Keratinocyte (primary cell): Measurements from ENCODE around the gene ALG5. TPM values are rescaled to one million over a fixed set of nuclear protein-coding genes. Genes with fewer than 3 reads are reported as not detected.

Experiments
- DNase-seq: peaks from one replicate; pipeline ENCODE4 v3.0.0-alpha.2; 2011; ENCODE audit warnings: low read depth, missing footprints, low spot score
- FAIRE-seq: peaks from 2 replicates; lab custom pipeline; 2011; peaks lifted over from hg19 to GRCh38; lab: Jason Lieb, UNC
- H2AFZ ChIP-seq: 2 replicates; pipeline ENCODE4 v1.6.0; 2012; ENCODE audit warnings: low read length, control low read depth, inconsistent platforms; ENCODE audit not compliant: control insufficient read depth
- H3K27ac ChIP-seq: 2 replicates; pipeline ENCODE4 v1.5.1; 2011; ENCODE audit warnings: low read length; ENCODE audit not compliant: control insufficient read depth, insufficient read depth
- H3K27me3 ChIP-seq: 3 replicates; pipeline ENCODE4 v1.6.0; 2011; ENCODE audit warnings: low read length; ENCODE audit not compliant: control insufficient read depth, insufficient read depth; ENCODE audit errors: extremely low read depth
- H3K36me3 ChIP-seq, 2 experiments: 2 replicates in 1 of 2; 3 replicates in 1 of 2; pipeline ENCODE4 v1.5.1; 2011; ENCODE audit warnings: low read length in 2 of 2, mild to moderate bottlenecking in 1 of 2; ENCODE audit not compliant: control insufficient read depth in 2 of 2, insufficient read depth in 2 of 2; ENCODE audit errors: extremely low read depth in 1 of 2
- H3K4me1 ChIP-seq: 3 replicates; pipeline ENCODE4 v1.5.1; 2011; ENCODE audit warnings: low read length; ENCODE audit not compliant: control insufficient read depth, insufficient read depth; ENCODE audit errors: extremely low read depth
- H3K4me2 ChIP-seq: 3 replicates; pipeline ENCODE4 v1.6.0; 2011; ENCODE audit warnings: low read depth, low read length; ENCODE audit not compliant: control insufficient read depth, insufficient read depth; ENCODE audit errors: extremely low read depth
- H3K4me3 ChIP-seq, 3 experiments: fragments of 200-600 bp in 1 of 3; sonication (generic) in 1 of 3; 2 replicates in 2 of 3; 3 replicates in 1 of 3; pipeline ENCODE4 v1.5.1; 2011 to 2016; ENCODE audit warnings: low read length in 3 of 3, mild to moderate bottlenecking in 3 of 3, control low read depth in 2 of 3, inconsistent platforms in 1 of 3, low read depth in 1 of 3, mixed read lengths in 1 of 3, mixed run types in 1 of 3, moderate library complexity in 1 of 3; ENCODE audit not compliant: control insufficient read depth in 2 of 3, insufficient read depth in 2 of 3; ENCODE audit errors: extremely low read depth in 1 of 3
- H3K79me2 ChIP-seq: 2 replicates; pipeline ENCODE4 v1.6.0; 2012; ENCODE audit warnings: low read length; ENCODE audit not compliant: control insufficient read depth, insufficient read depth
- H3K9ac ChIP-seq: 3 replicates; pipeline ENCODE4 v1.6.0; 2011; ENCODE audit warnings: low read length; ENCODE audit not compliant: control insufficient read depth, insufficient read depth; ENCODE audit errors: extremely low read depth
- H3K9me1 ChIP-seq: 3 replicates; pipeline ENCODE4 v1.6.0; 2011; ENCODE audit warnings: low read length; ENCODE audit not compliant: control insufficient read depth, insufficient read depth; ENCODE audit errors: extremely low read depth
- H3K9me3 ChIP-seq: 2 replicates; pipeline ENCODE4 v1.5.1; 2012; ENCODE audit warnings: low read depth, low read length; ENCODE audit not compliant: control insufficient read depth
- H4K20me1 ChIP-seq: 3 replicates; pipeline ENCODE4 v1.6.0; 2011; ENCODE audit warnings: low read length; ENCODE audit not compliant: control insufficient read depth, insufficient read depth; ENCODE audit errors: extremely low read depth
- CTCF ChIP-seq, 3 experiments: IDR thresholded peaks in 1 of 3; conservative IDR thresholded peaks in 1 of 3; optimal IDR thresholded peaks in 1 of 3; 2 replicates in 2 of 3; 3 replicates in 1 of 3; pipeline versions ENCODE3 to v1.5.1; 2011; ENCODE audit warnings: low read length in 3 of 3, mild to moderate bottlenecking in 3 of 3, moderate library complexity in 2 of 3, control low read depth in 1 of 3, inconsistent platforms in 1 of 3; ENCODE audit not compliant: insufficient read depth in 2 of 3; ENCODE audit errors: extremely low read depth in 1 of 3
- EZH2 ChIP-seq: IDR thresholded peaks from one replicate; pipeline ENCODE4 v1.6.1; 2012; ENCODE audit warnings: inconsistent platforms, mild to moderate bottlenecking, low read length, moderate library complexity
- dilution Hi-C: fragments of 300-500 bp; cut with MboI; formaldehyde crosslinking; loops from one replicate; pipeline ENCODE4 v1.7.0; 2020; ENCODE audit warnings: low sequenced_read_pairs; ENCODE audit not compliant: extremely low pct_ligation_motif_present
- polyA plus RNA-seq, 5 experiments: library from polyadenylated mRNA; depleted of rRNA in 3 of 5; stranded (reverse) in 3 of 5; stranded (forward) in 1 of 5; unstranded in 1 of 5; fragments of >200 nt; gene quantifications; 1 replicate in 1 of 5; 2 replicates in 3 of 5; 3 replicates in 1 of 5; pipeline versions ENCODE4 v1.2.1 to v1.2.3, GENCODE V29; 2011 to 2012; ENCODE audit warnings: missing spikeins in 2 of 5, low read depth in 1 of 5, low replicate concordance in 1 of 5

The ALG5 gene
- polyA plus RNA-seq, 1 donor (not counting 4 experiments of a cell fraction or from before 2014, with no cell fraction given): 63.9 TPM

DNA sequence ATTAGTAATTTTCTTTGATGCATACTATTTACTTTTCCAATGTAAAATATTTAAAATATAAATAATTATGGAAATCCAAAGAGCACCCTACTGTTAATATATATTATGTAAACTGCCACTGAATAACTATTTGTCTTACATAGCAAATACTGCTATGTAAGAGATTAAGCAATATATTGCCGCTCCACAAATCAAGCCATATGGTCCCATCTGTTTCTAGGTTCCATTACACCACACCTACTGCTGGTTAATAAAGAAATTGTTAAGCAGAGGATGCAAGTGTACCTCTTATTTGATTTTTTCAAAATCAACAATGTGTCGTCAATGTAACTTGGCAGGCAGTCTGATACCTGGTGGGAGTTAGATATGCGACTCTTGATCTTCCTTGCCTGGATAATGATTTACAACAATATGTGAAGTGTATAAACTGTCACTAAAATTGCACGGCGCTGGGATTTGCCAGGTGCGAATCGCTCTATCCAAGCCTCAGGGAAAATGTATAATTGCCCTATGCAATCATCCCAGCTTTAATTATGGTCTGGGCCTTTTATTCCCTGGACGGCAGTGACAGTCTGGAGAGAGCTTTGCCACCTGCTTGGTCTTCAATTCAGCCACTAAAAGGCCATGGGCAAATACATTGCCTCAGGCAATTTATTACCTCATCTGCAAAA, 95.1 kb downstream of the ALG5 start:
- Histone ChIP-seq H3K4me2 (no peak overlapping the region), H3K79me2 (no peaks in the 10 kb centered on the region), H3K27ac (no peak overlapping the region), H3K9ac (no peak overlapping the region), H4K20me1 (no peaks in the 10 kb centered on the region), H3K27me3 (no peaks in the 10 kb centered on the region), H3K4me3 (no peak overlapping the region), H3K36me3 (no peaks in the 10 kb centered on the region), H3K4me1 (no peaks in the 10 kb centered on the region), H2AFZ (no peak overlapping the region), H3K9me3 (no peaks in the 10 kb centered on the region), H3K9me1 (no peaks in the 10 kb centered on the region)
- DNase-seq (no peak), FAIRE-seq (no peak)
- dilution Hi-C loops: no loop called here
- no peak for TF ChIP-seq EZH2
- TF ChIP-seq CTCF (optimal IDR thresholded peaks at IDR 0.05 in 1 of 3, IDR thresholded peaks at IDR 0.05 in 1 of 3, conservative IDR thresholded peaks at IDR 0.05 in 1 of 3; ENCODE audit: extremely low read depth in 1 of 3, insufficient read depth in 2 of 3, low read length in 3 of 3): no peak

Other genes with a start within 250 kb of the ALG5 start
- gene RFXAP, start 180.1 kb downstream of the ALG5 start, polyA plus RNA-seq: 1.0 to 2.8 TPM (median 1.4 TPM) in 3 replicates
- 0.04 to 0.10 TPM (median 0.10 TPM) in 3 replicates for gene SMAD9, start 79.1 kb downstream of the ALG5 start, polyA plus RNA-seq
- 18.1 to 41.1 TPM (median 39.8 TPM) in 3 replicates for gene EXOSC8, start 1.4 kb upstream of the ALG5 start, polyA plus RNA-seq
- 53.9 to 65.4 TPM (median 57.4 TPM) in 3 replicates for gene SUPT20H, start 60.3 kb upstream of the ALG5 start, polyA plus RNA-seq
- gene CSNK1A1L, start 106.3 kb upstream of the ALG5 start, polyA plus RNA-seq: not detected in 3 replicates